ENCODE measurements around the gene NCBP3.

The NCBP3 gene

DNA sequence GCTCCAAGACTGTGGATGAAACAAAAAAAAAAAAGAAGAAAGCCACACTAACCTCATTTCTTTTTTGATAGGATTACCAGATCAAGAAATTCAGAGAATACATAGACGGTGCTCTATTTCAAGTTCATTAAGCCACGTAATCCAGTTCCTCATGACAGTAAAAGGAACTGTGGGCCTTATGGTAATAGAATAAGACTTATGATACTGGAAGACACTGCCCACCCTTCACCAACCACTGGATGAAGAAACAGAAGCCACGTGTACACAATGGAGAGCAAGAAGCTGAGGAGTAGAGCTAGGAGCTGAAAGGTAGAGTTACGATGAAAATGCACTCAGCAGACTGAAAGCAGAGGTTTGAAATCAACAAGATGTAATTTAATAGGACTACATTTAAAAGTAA is 11.2 kb downstream of the NCBP3 start:
- Histone ChIP-seq H3K27ac (ENCODE audit: low read depth, low read length) (no peak overlapping the region), H3K56ac (ENCODE audit: low read length) (no peak overlapping the region), H4K5ac (ENCODE audit: low read length) (no peak overlapping the region), H3K36me3 (ENCODE audit: control insufficient read depth, insufficient read depth, low read length) (peaks cover 9% of the 10 kb centered on the region), H3K27me3 (ENCODE audit: insufficient read depth, low read length, poor library complexity) (no peaks in the 10 kb centered on the region), H3K4me3 (ENCODE audit: low read length) (no peak overlapping the region), H3K79me2 (ENCODE audit: control insufficient read depth, insufficient read depth, low read length) (peaks cover 13% of the 10 kb centered on the region), H2BK15ac (replicated peaks; ENCODE audit: low read depth) (no peak overlapping the region), H3K9ac (ENCODE audit: low read length) (no peak overlapping the region), H3K23ac (ENCODE audit: low read length) (no peak overlapping the region), H3K4ac (ENCODE audit: low read depth, low read length) (no peak overlapping the region), H3K4me2 (ENCODE audit: low read length) (no peak overlapping the region), H2BK120ac (ENCODE audit: low read depth, low read length) (no peak overlapping the region), H3K18ac (ENCODE audit: low read length) (no peak overlapping the region), H4K8ac (ENCODE audit: low read depth, low read length) (no peak overlapping the region), H2BK5ac (ENCODE audit: low read length) (no peak overlapping the region), H2AK5ac (ENCODE audit: low read length) (no peak overlapping the region), H3K4me1 (ENCODE audit: control insufficient read depth, low read depth, low read length) (no peaks in the 10 kb centered on the region), H3K79me1 (ENCODE audit: low read length) (peaks cover 18% of the 10 kb centered on the region)
- WGBS (ENCODE audit: extremely low coverage, insufficient coverage, low lambda C conversion rate), result no CpG with 5 or more reads among the region's 4 CpGs
- DNase-seq, result no peak

DNA sequence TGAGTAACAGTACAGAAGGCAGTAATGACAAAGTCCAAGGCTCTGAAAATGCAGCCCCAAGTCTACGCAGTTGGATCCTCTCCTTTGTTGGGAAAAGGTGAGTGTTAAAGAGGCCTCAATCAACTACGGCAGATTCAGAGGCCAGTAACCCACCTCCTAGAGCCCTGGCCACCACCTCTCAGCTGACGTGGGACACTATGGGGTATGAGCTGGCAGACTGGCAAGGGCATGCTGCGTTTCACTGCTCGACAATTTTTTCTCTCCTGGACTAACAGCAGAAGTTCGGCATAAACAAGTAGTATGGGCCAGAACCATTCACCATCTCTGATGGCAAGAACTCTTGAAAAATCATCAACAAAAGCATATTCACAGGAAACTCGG is 17.2 kb downstream of the NCBP3 start:
- no peak overlapping the region for H2BK120ac ChIP-seq (ENCODE audit: low read depth, low read length)
- H3K4ac ChIP-seq (ENCODE audit: low read depth, low read length), result no peak overlapping the region
- no peak overlapping the region for H3K4me3 ChIP-seq (ENCODE audit: low read length)
- no peak overlapping the region for H2BK15ac ChIP-seq (replicated peaks; ENCODE audit: low read depth)
- H2BK5ac ChIP-seq (ENCODE audit: low read length), result no peak overlapping the region
- no peaks in the 10 kb centered on the region for H3K4me1 ChIP-seq (ENCODE audit: control insufficient read depth, low read depth, low read length)
- DNase-seq, result no peak
- no peak overlapping the region for H3K4me2 ChIP-seq (ENCODE audit: low read length)
- WGBS (ENCODE audit: extremely low coverage, insufficient coverage, low lambda C conversion rate), result no CpG with 5 or more reads among the region's 7 CpGs
- H4K8ac ChIP-seq (ENCODE audit: low read depth, low read length), result no peak overlapping the region
- H4K5ac ChIP-seq (ENCODE audit: low read length), result no peak overlapping the region
- H3K27ac ChIP-seq (ENCODE audit: low read depth, low read length), result no peak overlapping the region
- no peaks in the 10 kb centered on the region for H3K79me2 ChIP-seq (ENCODE audit: control insufficient read depth, insufficient read depth, low read length)
- H3K23ac ChIP-seq (ENCODE audit: low read length), result no peak overlapping the region
- H2AK5ac ChIP-seq (ENCODE audit: low read length), result no peak overlapping the region
- no peak overlapping the region for H3K9ac ChIP-seq (ENCODE audit: low read length)
- no peaks in the 10 kb centered on the region for H3K27me3 ChIP-seq (ENCODE audit: insufficient read depth, low read length, poor library complexity)
- no peak overlapping the region for H3K56ac ChIP-seq (ENCODE audit: low read length)
- H3K18ac ChIP-seq (ENCODE audit: low read length), result no peak overlapping the region
- peaks cover 1% of the 10 kb centered on the region for H3K79me1 ChIP-seq (ENCODE audit: low read length)
- H3K36me3 ChIP-seq (ENCODE audit: control insufficient read depth, insufficient read depth, low read length), result peaks cover 10% of the 10 kb centered on the region

DNA sequence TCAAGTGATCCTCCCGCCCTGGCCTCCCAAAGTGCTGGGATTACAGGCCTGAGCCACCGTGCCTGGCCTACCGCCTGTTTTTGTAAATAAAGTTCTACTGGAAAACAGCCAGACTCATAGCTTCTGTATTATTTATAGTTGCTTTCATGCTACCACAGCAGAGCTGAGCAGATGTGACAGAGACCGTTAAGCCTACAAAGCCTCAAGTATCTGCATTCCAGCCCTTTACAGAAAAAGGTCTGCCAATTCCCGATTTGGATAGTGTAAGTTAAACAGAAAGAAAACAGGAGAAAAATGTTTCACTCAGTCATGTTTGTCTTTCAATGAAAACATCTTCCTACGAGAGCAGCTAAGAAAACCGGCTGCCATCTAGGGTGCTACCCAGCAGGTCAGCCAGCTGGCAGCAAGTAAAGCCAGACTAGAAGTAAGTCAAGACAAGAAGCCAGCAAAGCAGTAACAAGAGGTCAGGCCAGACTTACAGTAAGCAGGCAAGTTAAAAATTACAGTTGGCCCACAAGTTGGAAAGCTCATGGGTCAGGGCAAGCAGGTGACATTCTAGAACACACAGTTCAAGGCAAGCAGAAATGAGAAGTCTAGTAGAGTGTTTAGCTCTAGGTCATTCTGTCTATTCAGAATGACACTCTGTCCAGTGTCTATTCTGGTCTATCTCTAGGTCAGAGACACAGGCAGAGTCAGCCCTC is 17.7 kb downstream of the NCBP3 start:
- no CpG with 5 or more reads among the region's 7 CpGs for WGBS (ENCODE audit: extremely low coverage, insufficient coverage, low lambda C conversion rate)
- H4K8ac ChIP-seq (ENCODE audit: low read depth, low read length), result no peak overlapping the region
- no peaks in the 10 kb centered on the region for H3K79me2 ChIP-seq (ENCODE audit: control insufficient read depth, insufficient read depth, low read length)
- H2BK120ac ChIP-seq (ENCODE audit: low read depth, low read length), result no peak overlapping the region
- no peak for DNase-seq
- H3K9ac ChIP-seq (ENCODE audit: low read length), result no peak overlapping the region
- H3K56ac ChIP-seq (ENCODE audit: low read length), result no peak overlapping the region
- no peak overlapping the region for H3K4me3 ChIP-seq (ENCODE audit: low read length)
- H3K18ac ChIP-seq (ENCODE audit: low read length), result no peak overlapping the region
- no peak overlapping the region for H3K27ac ChIP-seq (ENCODE audit: low read depth, low read length)
- H2BK15ac ChIP-seq (replicated peaks; ENCODE audit: low read depth), result no peak overlapping the region
- H3K4me2 ChIP-seq (ENCODE audit: low read length), result no peak overlapping the region
- H3K36me3 ChIP-seq (ENCODE audit: control insufficient read depth, insufficient read depth, low read length), result peaks cover 10% of the 10 kb centered on the region
- no peak overlapping the region for H2BK5ac ChIP-seq (ENCODE audit: low read length)
- H3K4me1 ChIP-seq (ENCODE audit: control insufficient read depth, low read depth, low read length), result no peaks in the 10 kb centered on the region
- H2AK5ac ChIP-seq (ENCODE audit: low read length), result no peak overlapping the region
- H4K5ac ChIP-seq (ENCODE audit: low read length), result no peak overlapping the region
- no peaks in the 10 kb centered on the region for H3K79me1 ChIP-seq (ENCODE audit: low read length)
- no peak overlapping the region for H3K23ac ChIP-seq (ENCODE audit: low read length)
- H3K4ac ChIP-seq (ENCODE audit: low read depth, low read length), result no peak overlapping the region
- H3K27me3 ChIP-seq (ENCODE audit: insufficient read depth, low read length, poor library complexity), result no peaks in the 10 kb centered on the region

DNA sequence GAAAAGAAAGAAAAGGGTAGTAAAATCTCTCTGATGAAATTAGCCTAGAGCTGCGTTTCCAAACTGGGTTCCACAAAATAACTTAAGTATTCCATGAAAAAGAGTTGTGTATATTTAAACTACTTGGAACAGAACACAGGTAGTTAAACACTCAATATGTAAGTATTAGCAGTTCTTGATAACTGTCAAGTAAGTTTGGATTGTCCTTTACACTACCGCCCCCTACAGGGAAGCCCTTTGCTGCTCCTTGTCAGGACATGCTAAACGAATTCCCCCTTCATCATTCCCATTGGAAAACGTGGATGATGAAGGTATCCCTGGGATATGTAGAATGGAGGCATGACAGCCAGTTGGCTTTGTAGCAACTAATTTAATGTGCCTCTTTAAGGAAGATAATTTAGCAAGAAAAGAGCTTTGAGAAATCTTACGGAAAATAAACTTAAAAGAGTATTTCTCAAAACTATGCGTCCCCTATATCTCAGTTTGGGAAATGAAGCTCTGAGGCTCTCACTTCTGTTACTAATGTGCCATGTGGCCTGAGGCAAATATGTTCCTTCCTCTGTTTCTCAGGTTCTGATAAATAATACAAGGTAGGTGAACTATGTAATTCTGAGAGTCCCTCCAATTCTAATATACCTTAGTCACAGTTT is 18.8 kb downstream of the NCBP3 start:
- Histone ChIP-seq H3K27ac (ENCODE audit: low read depth, low read length) (no peak overlapping the region), H3K9ac (ENCODE audit: low read length) (no peak overlapping the region), H2BK15ac (replicated peaks; ENCODE audit: low read depth) (no peak overlapping the region), H3K27me3 (ENCODE audit: insufficient read depth, low read length, poor library complexity) (no peaks in the 10 kb centered on the region), H2BK5ac (ENCODE audit: low read length) (no peak overlapping the region), H3K36me3 (ENCODE audit: control insufficient read depth, insufficient read depth, low read length) (peaks cover 10% of the 10 kb centered on the region), H2BK120ac (ENCODE audit: low read depth, low read length) (no peak overlapping the region), H3K79me1 (ENCODE audit: low read length) (no peaks in the 10 kb centered on the region), H3K4me1 (ENCODE audit: control insufficient read depth, low read depth, low read length) (no peaks in the 10 kb centered on the region), H3K23ac (ENCODE audit: low read length) (no peak overlapping the region), H3K4me2 (ENCODE audit: low read length) (no peak overlapping the region), H2AK5ac (ENCODE audit: low read length) (no peak overlapping the region), H3K79me2 (ENCODE audit: control insufficient read depth, insufficient read depth, low read length) (no peaks in the 10 kb centered on the region), H3K4ac (ENCODE audit: low read depth, low read length) (no peak overlapping the region), H4K8ac (ENCODE audit: low read depth, low read length) (no peak overlapping the region), H3K18ac (ENCODE audit: low read length) (no peak overlapping the region), H3K56ac (ENCODE audit: low read length) (no peak overlapping the region), H4K5ac (ENCODE audit: low read length) (no peak overlapping the region), H3K4me3 (ENCODE audit: low read length) (no peak overlapping the region)
- no CpG with 5 or more reads among the region's 6 CpGs for WGBS (ENCODE audit: extremely low coverage, insufficient coverage, low lambda C conversion rate)
- DNase-seq, result peak; percentile 80

DNA sequence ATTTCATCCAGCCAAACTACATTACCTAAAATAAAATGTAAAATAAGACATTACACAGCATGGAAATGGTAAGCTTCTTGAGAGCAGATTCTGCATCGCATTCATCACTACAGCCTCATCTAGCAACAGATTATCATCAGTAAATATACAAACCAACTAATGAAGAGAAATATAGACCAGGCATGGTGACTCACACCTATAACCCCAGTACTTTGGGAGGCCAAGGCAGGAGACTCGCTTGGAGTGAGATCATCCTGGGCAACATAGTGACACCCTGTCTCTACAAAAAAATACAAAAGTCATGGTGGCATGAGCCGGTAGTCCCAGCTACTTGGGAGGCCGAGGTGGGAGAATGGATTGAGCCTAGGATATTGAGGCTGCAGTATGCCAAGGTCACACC is 19.9 kb downstream of the NCBP3 start:
- Histone ChIP-seq H3K9ac (ENCODE audit: low read length) (no peak overlapping the region), H3K79me2 (ENCODE audit: control insufficient read depth, insufficient read depth, low read length) (no peaks in the 10 kb centered on the region), H3K18ac (ENCODE audit: low read length) (no peak overlapping the region), H3K36me3 (ENCODE audit: control insufficient read depth, insufficient read depth, low read length) (peaks cover 10% of the 10 kb centered on the region), H3K4me3 (ENCODE audit: low read length) (no peak overlapping the region), H3K4me2 (ENCODE audit: low read length) (no peak overlapping the region), H3K4me1 (ENCODE audit: control insufficient read depth, low read depth, low read length) (no peaks in the 10 kb centered on the region), H3K27ac (ENCODE audit: low read depth, low read length) (no peak overlapping the region), H3K27me3 (ENCODE audit: insufficient read depth, low read length, poor library complexity) (no peaks in the 10 kb centered on the region), H4K5ac (ENCODE audit: low read length) (no peak overlapping the region), H2BK15ac (replicated peaks; ENCODE audit: low read depth) (no peak overlapping the region), H2AK5ac (ENCODE audit: low read length) (no peak overlapping the region), H3K56ac (ENCODE audit: low read length) (no peak overlapping the region), H2BK120ac (ENCODE audit: low read depth, low read length) (no peak overlapping the region), H3K4ac (ENCODE audit: low read depth, low read length) (no peak overlapping the region), H4K8ac (ENCODE audit: low read depth, low read length) (no peak overlapping the region), H2BK5ac (ENCODE audit: low read length) (no peak overlapping the region), H3K79me1 (ENCODE audit: low read length) (no peaks in the 10 kb centered on the region), H3K23ac (ENCODE audit: low read length) (no peak overlapping the region)
- WGBS (ENCODE audit: extremely low coverage, insufficient coverage, low lambda C conversion rate), result no CpG with 5 or more reads among the region's 4 CpGs
- no peak for DNase-seq

DNA sequence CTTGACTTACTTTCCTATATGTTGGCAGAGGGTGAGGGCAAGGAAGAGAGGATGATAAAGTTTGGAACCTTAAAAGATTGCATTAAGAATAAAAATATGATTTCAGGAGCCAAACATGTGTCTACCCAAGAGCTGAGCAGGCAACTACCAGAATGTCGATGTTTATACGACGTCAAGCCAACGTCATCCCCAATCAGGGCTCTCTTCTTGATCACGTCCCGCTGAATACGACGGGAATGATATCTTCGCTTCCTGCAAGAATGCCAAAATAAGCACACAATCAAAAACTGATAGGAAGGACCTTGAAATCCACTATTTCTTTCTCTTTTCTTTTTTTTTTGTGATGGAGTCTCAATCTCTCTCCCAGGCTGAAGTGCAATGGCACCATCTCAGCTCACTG is 24.9 kb downstream of the NCBP3 start:
- no peak overlapping the region for H2BK120ac ChIP-seq (ENCODE audit: low read depth, low read length)
- DNase-seq, result no peak
- no peaks in the 10 kb centered on the region for H3K4me1 ChIP-seq (ENCODE audit: control insufficient read depth, low read depth, low read length)
- no peak overlapping the region for H3K23ac ChIP-seq (ENCODE audit: low read length)
- no peak overlapping the region for H3K4me2 ChIP-seq (ENCODE audit: low read length)
- H4K5ac ChIP-seq (ENCODE audit: low read length), result no peak overlapping the region
- no peak overlapping the region for H3K27ac ChIP-seq (ENCODE audit: low read depth, low read length)
- peak overlapping the region; percentile 2 for H4K8ac ChIP-seq (ENCODE audit: low read depth, low read length)
- no peaks in the 10 kb centered on the region for H3K79me2 ChIP-seq (ENCODE audit: control insufficient read depth, insufficient read depth, low read length)
- peaks cover 13% of the 10 kb centered on the region for H3K36me3 ChIP-seq (ENCODE audit: control insufficient read depth, insufficient read depth, low read length)
- H3K56ac ChIP-seq (ENCODE audit: low read length), result no peak overlapping the region
- H2AK5ac ChIP-seq (ENCODE audit: low read length), result no peak overlapping the region
- H3K79me1 ChIP-seq (ENCODE audit: low read length), result no peaks in the 10 kb centered on the region
- H3K4me3 ChIP-seq (ENCODE audit: low read length), result no peak overlapping the region
- H3K18ac ChIP-seq (ENCODE audit: low read length), result no peak overlapping the region
- no peak overlapping the region for H2BK5ac ChIP-seq (ENCODE audit: low read length)
- no peak overlapping the region for H3K9ac ChIP-seq (ENCODE audit: low read length)
- no CpG with 5 or more reads among the region's 9 CpGs for WGBS (ENCODE audit: extremely low coverage, insufficient coverage, low lambda C conversion rate)
- H3K4ac ChIP-seq (ENCODE audit: low read depth, low read length), result no peak overlapping the region
- no peak overlapping the region for H2BK15ac ChIP-seq (replicated peaks; ENCODE audit: low read depth)
- no peaks in the 10 kb centered on the region for H3K27me3 ChIP-seq (ENCODE audit: insufficient read depth, low read length, poor library complexity)
